ENCODE results near the gene C2orf42.
"Not testable (repeated sequence)": the region's sequence is repeated elsewhere in the genome, so short reads cannot be mapped to it uniquely, and the experiment has no call there.

The C2orf42 gene
- 23.5 to 25.8 reads per million in 2 experiments for total RNA-seq

- DNase-seq (ENCODE audit: low read depth), result peak; percentile 90
Observed at GRCh38 chr2:70190418-70191243, at the start of gene C2orf42. Gene C2orf42, minus strand, starts transcription at chr2:70191019. Its CDS starts 9,034 bp downstream, at chr2:70181985.

- DNase-seq (ENCODE audit: low read depth), result no peak
Observed at GRCh38 chr2:70240599-70240998, 49.8 kb upstream of the C2orf42 start.

GRCh38 chr2:70233926-70234325, 43.1 kb upstream of the C2orf42 start:
- DNase-seq (ENCODE audit: low read depth), result no peak

GRCh38 chr2:70226781-70227180, 36.0 kb upstream of the C2orf42 start:
- no peak for DNase-seq (ENCODE audit: low read depth)

GRCh38 chr2:70223305-70223704, 32.5 kb upstream of the C2orf42 start:
- DNase-seq (ENCODE audit: low read depth), result not testable (repeated sequence)

GRCh38 chr2:70214953-70215549, 24.2 kb upstream of the C2orf42 start:
- DNase-seq (ENCODE audit: low read depth), result no peak

- DNase-seq (ENCODE audit: low read depth), result no peak
Observed at GRCh38 chr2:70214365-70214764, 23.5 kb upstream of the C2orf42 start.

GRCh38 chr2:70212298-70212932, 21.6 kb upstream of the C2orf42 start:
- no peak for DNase-seq (ENCODE audit: low read depth)

GRCh38 chr2:70211595-70211994, 20.8 kb upstream of the C2orf42 start:
- DNase-seq (ENCODE audit: low read depth), result no peak

- no peak for DNase-seq (ENCODE audit: low read depth)
Observed at GRCh38 chr2:70204452-70204851, 13.6 kb upstream of the C2orf42 start.

GRCh38 chr2:70203086-70203485, 12.3 kb upstream of the C2orf42 start:
- no peak for DNase-seq (ENCODE audit: low read depth)

- no peak for DNase-seq (ENCODE audit: low read depth)
Observed at GRCh38 chr2:70202236-70202806, 11.5 kb upstream of the C2orf42 start.

- DNase-seq (ENCODE audit: low read depth), result no peak
Observed at GRCh38 chr2:70201831-70202230, 11.0 kb upstream of the C2orf42 start.

- DNase-seq (ENCODE audit: low read depth), result no peak
Observed at GRCh38 chr2:70201225-70201768, 10.5 kb upstream of the C2orf42 start.

- DNase-seq (ENCODE audit: low read depth), result no peak
Observed at GRCh38 chr2:70199320-70199864, 8.6 kb upstream of the C2orf42 start.

GRCh38 chr2:70192516-70192915, 1.7 kb upstream of the C2orf42 start:
- no peak for DNase-seq (ENCODE audit: low read depth)

- no peak for DNase-seq (ENCODE audit: low read depth)
Observed at GRCh38 chr2:70191244-70191735, 471 bp upstream of the C2orf42 start.

- DNase-seq (ENCODE audit: low read depth), result no peak
Observed at GRCh38 chr2:70188460-70188859, 2.4 kb downstream of the C2orf42 start.

- not testable (repeated sequence) for DNase-seq (ENCODE audit: low read depth)
Observed at GRCh38 chr2:70187170-70187569, 3.6 kb downstream of the C2orf42 start.

- DNase-seq (ENCODE audit: low read depth), result no peak
Observed at GRCh38 chr2:70182689-70183088, 8.1 kb downstream of the C2orf42 start.

GRCh38 chr2:70181363-70181956, 9.4 kb downstream of the C2orf42 start:
- no peak for DNase-seq (ENCODE audit: low read depth)

Data from T follicular helper cell (primary cell).